ENCODE measurements around the gene ATP6V1D. TPM values are rescaled to one million over a fixed set of nuclear protein-coding genes. Genes with fewer than 3 reads are reported as not detected.

Gene ATP6V1D
- total and polyA plus RNA-seq, 2 experiments from 2014 or later: 61.5 to 105 TPM

DNA sequence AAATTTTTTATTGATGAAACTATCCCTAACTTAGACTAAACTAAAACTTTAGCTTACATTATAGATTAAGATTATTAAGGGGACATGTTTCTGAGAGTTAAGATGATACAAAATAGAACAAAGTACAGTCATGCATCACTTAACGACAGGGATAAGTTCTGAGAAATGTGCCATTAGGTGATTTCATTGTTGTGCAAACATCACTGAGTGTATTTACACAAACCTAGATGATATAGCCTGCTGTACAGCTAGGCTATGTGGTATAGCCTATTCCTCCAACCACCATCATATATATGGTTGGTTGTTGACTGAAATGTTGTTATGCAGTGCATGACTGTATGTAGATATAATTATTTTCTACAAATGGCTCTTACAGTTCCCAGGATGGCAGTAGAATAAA is 46.5 kb downstream of the ATP6V1D start:
- Histone ChIP-seq H3K79me2 (replicated peaks; ENCODE audit: insufficient read depth) (no peaks in the 10 kb centered on the region), H4K20me1 (replicated peaks; ENCODE audit: insufficient read depth) (no peaks in the 10 kb centered on the region), H3K4me1 (ENCODE audit: insufficient read depth) (no peaks in the 10 kb centered on the region), H3K4me2 (no peak overlapping the region), H3F3A (replicated peaks; ENCODE audit: low read depth) (no peaks in the 10 kb centered on the region), H3K4me3 (no peak overlapping the region), H3K9me2 (ENCODE audit: insufficient read depth) (no peaks in the 10 kb centered on the region), H3K27ac (ENCODE audit: low read depth) (no peak overlapping the region), H3K36me3 (ENCODE audit: insufficient read depth) (no peaks in the 10 kb centered on the region), H3K27me3 (ENCODE audit: insufficient read depth) (no peaks in the 10 kb centered on the region), H2AFZ (no peak overlapping the region)
- Mint-ChIP-seq H3K4me1 (no peaks in the 10 kb centered on the region), H3K9me3 (no peaks in the 10 kb centered on the region), H3K36me3 (ENCODE audit: low read depth) (no peaks in the 10 kb centered on the region), H3K27ac (no peak overlapping the region), H3K27me3 (ENCODE audit: insufficient read depth, low read depth, poor library complexity) (peaks cover 5% of the 10 kb centered on the region), H3K4me3 (no peak overlapping the region)
- TF ChIP-seq JUNB (IDR thresholded peaks at IDR 0.05; ENCODE audit: unreplicated experiment) (no peak), ZNF114 (CRISPR knock-in tag; IDR thresholded peaks at IDR 0.05) (no peak), POLR2AphosphoS5 (IDR thresholded peaks at IDR 0.05; ENCODE audit: low read depth) (no peak), EZH2 (IDR thresholded peaks at IDR 0.05; ENCODE audit: low read depth, unreplicated experiment) (no peak), CTCF (conservative IDR thresholded peaks at IDR 0.05; ENCODE audit: low read depth in 2 of 2) (no peak), ETS1 (IDR thresholded peaks at IDR 0.05) (no peak), ZNF331 (CRISPR knock-in tag; IDR thresholded peaks at IDR 0.05; ENCODE audit: low read depth) (no peak), ZNF462 (CRISPR knock-in tag; IDR thresholded peaks at IDR 0.05) (no peak), CREB1 (CRISPR knock-in tag; IDR thresholded peaks at IDR 0.05; ENCODE audit: low read depth) (no peak), EZH2phosphoT487 (IDR thresholded peaks at IDR 0.05; ENCODE audit: unreplicated experiment) (no peak), REST (IDR thresholded peaks at IDR 0.05; ENCODE audit: unreplicated experiment) (no peak), NANOG (IDR thresholded peaks at IDR 0.05; ENCODE audit: borderline replicate concordance) (no peak), STAT1 (IDR thresholded peaks at IDR 0.05; ENCODE audit: unreplicated experiment) (no peak)
- DNase-seq (ENCODE audit: low spot score) (no peak), ATAC-seq (no peak)

Data from GM23338 (cell line).